Endodermal cell (in vitro differentiated cells): ENCODE data around the gene CERS1. TPM values are rescaled to one million over a fixed set of nuclear protein-coding genes. Genes with fewer than 3 reads are reported as not detected.
A peak's percentile ranks its signal among the peaks of the same experiment; 100 is the strongest.

Experiments used
- DNase-seq: peaks from one replicate; pipeline ENCODE4 v3.0.0-alpha.2; 2017
- H3K27ac ChIP-seq: 2 replicates; pipeline ENCODE4 v1.5.1; 2013; ENCODE audit warnings: mild to moderate bottlenecking, low read depth, low read length, moderate library complexity
- H3K27me3 ChIP-seq: 2 replicates; pipeline ENCODE4 v1.6.1; 2013; ENCODE audit warnings: mild to moderate bottlenecking, low read length, moderate library complexity; ENCODE audit not compliant: insufficient read depth, control insufficient read depth, poor library complexity, severe bottlenecking
- H3K36me3 ChIP-seq: 2 replicates; pipeline ENCODE4 v1.7.0; 2013; ENCODE audit warnings: mild to moderate bottlenecking, low read length, moderate library complexity; ENCODE audit not compliant: control insufficient read depth, insufficient read depth
- H3K4me1 ChIP-seq: one replicate; pipeline ENCODE4 v1.7.0; 2013; ENCODE audit warnings: low read length; ENCODE audit not compliant: control insufficient read depth, insufficient read depth
- H3K4me3 ChIP-seq: 2 replicates; pipeline ENCODE4 v1.5.1; 2013; ENCODE audit warnings: mild to moderate bottlenecking, low read length, moderate library complexity
- H3K9ac ChIP-seq: 2 replicates; pipeline ENCODE4 v1.6.1; 2013; ENCODE audit warnings: mild to moderate bottlenecking, low read length, moderate library complexity; ENCODE audit not compliant: poor library complexity, severe bottlenecking; ENCODE audit errors: extremely low read depth
- H3K9me3 ChIP-seq: 2 replicates; pipeline ENCODE4 v1.6.1; 2013; ENCODE audit warnings: mild to moderate bottlenecking, low read length, moderate library complexity; ENCODE audit not compliant: control insufficient read depth
- H3K27ac Mint-ChIP-seq: 2 replicates; pipeline ENCODE4 v1.8.0; 2020; ENCODE audit warnings: mixed read lengths
- H3K27me3 Mint-ChIP-seq: 2 replicates; pipeline ENCODE4 v1.8.0; 2021; ENCODE audit warnings: mild to moderate bottlenecking, mixed read lengths; ENCODE audit not compliant: insufficient read depth
- H3K36me3 Mint-ChIP-seq: 2 replicates; pipeline ENCODE4 v1.8.0; 2020; ENCODE audit warnings: low read depth, mixed read lengths
- H3K4me1 Mint-ChIP-seq: 2 replicates; pipeline ENCODE4 v1.8.0; 2020; ENCODE audit warnings: mixed read lengths
- H3K4me3 Mint-ChIP-seq: 2 replicates; pipeline ENCODE4 v1.8.0; 2020; ENCODE audit warnings: mild to moderate bottlenecking, moderate library complexity, mixed read lengths
- H3K9me3 Mint-ChIP-seq: 2 replicates; pipeline ENCODE4 v1.8.0; 2020; ENCODE audit warnings: mild to moderate bottlenecking, mixed read lengths
- WGBS, 2 experiments: methylation state at CpG; one replicate each; pipeline versions ENCODE4 v1.1.5 to v1.1.7; 2013; ENCODE audit warnings: missing lambda C conversion rate in 2 of 2, mixed read lengths in 1 of 2; ENCODE audit not compliant: insufficient coverage in 1 of 2, insufficient read length in 1 of 2; 5-methylcytosine and 5-hydroxymethylcytosine counted together
- total RNA-seq, 2 donors: library from RNA; stranded (reverse); fragmentation: NEBNext Ultra II Directional in 1 of 2; extraction: Animal tissue kit (Norgen Biotek cat#: 25700) in 1 of 2; gene quantifications; 2 replicates in 1 of 2; 3 replicates in 1 of 2; pipeline ENCODE4 v1.2.1, GENCODE V29; 2021
- TF ChIP-seq, protein P1 (sequence below): fragments of 200-600 bp; sonication (generic); conservative IDR thresholded peaks from 2 replicates; pipeline ENCODE4 v1.5.0; 2021; ENCODE audit warnings: antibody characterized with exemption, mild to moderate bottlenecking

CERS1 gene
- total RNA-seq, 2 donors from 2014 or later: 16.6 to 25.5 TPM

DNA sequence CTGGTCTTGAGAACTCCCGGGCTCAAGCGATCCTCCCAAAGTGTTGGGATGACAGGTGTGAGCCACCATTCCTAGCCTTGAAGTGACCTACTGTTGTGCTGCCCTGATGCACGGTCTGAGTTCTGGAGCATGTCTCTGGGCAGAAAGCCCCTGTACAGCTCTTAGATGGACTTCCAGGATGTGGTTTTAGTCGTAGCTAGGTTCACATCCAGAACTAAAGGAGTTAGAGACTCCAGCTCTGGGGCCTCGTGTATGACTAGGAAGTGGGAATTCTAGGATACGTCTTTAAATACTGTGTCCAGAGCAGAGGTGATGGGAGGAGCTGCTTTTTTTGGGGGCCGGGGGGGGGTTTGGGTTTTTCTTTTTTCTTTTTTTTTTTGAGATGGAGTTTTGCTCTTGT is 52.0 kb downstream of the CERS1 start:
- DNase-seq: no peak
- Histone ChIP-seq H3K9me3 (no peaks in the 10 kb centered on the region), H3K4me3 (no peak overlapping the region), H3K27ac (no peak overlapping the region), H3K36me3 (peaks cover 21% of the 10 kb centered on the region), H3K9ac (no peak overlapping the region), H3K4me1 (peaks cover 3% of the 10 kb centered on the region), H3K27me3 (no peaks in the 10 kb centered on the region)
- Mint-ChIP-seq H3K9me3 (no peaks in the 10 kb centered on the region), H3K27ac (peak overlapping the region; percentile 68), H3K36me3 (peaks cover 21% of the 10 kb centered on the region), H3K4me3 (no peak overlapping the region), H3K27me3 (no peaks in the 10 kb centered on the region), H3K4me1 (peaks cover 24% of the 10 kb centered on the region)
- TF ChIP-seq, protein P1, sequence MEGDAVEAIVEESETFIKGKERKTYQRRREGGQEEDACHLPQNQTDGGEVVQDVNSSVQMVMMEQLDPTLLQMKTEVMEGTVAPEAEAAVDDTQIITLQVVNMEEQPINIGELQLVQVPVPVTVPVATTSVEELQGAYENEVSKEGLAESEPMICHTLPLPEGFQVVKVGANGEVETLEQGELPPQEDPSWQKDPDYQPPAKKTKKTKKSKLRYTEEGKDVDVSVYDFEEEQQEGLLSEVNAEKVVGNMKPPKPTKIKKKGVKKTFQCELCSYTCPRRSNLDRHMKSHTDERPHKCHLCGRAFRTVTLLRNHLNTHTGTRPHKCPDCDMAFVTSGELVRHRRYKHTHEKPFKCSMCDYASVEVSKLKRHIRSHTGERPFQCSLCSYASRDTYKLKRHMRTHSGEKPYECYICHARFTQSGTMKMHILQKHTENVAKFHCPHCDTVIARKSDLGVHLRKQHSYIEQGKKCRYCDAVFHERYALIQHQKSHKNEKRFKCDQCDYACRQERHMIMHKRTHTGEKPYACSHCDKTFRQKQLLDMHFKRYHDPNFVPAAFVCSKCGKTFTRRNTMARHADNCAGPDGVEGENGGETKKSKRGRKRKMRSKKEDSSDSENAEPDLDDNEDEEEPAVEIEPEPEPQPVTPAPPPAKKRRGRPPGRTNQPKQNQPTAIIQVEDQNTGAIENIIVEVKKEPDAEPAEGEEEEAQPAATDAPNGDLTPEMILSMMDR: no peak
- 91 to 95% methylated on average over 6 to 7 of the region's 7 CpGs for WGBS, 2 experiments

DNA sequence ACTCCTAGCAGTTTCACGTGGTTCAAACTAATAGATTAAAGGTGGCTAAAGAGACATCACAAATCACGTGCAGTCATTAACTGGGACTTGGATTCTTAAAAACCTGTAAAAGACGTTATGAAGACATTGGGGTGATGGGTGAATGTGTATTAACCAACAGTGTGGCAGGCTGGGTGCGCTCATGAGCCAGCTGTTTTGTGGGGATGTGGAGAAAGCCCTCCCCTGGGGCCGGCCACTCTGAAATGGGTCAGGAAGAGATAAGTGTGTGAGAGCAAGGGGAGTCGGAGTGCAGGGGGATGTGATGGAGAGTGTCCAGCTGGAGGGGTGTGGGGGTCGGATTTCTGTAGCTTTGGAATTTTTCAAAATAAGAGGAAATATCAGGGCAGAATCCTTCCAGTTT is 53.8 kb downstream of the CERS1 start:
- H3K9me3 ChIP-seq: no peaks in the 10 kb centered on the region
- H3K4me1 ChIP-seq: peaks cover 3% of the 10 kb centered on the region
- no peak overlapping the region for H3K27ac ChIP-seq
- Mint-ChIP-seq H3K27me3 (no peaks in the 10 kb centered on the region), H3K9me3 (no peaks in the 10 kb centered on the region), H3K27ac (peak overlapping the region; percentile 33), H3K4me1 (peaks cover 24% of the 10 kb centered on the region), H3K4me3 (no peak overlapping the region), H3K36me3 (peaks cover 20% of the 10 kb centered on the region)
- TF ChIP-seq, protein P1: no peak
- no peak overlapping the region for H3K4me3 ChIP-seq
- WGBS, 2 experiments: 87 to 94% methylated on average over 6 to 7 of the region's 7 CpGs
- DNase-seq: no peak
- H3K36me3 ChIP-seq: peaks cover 19% of the 10 kb centered on the region
- H3K27me3 ChIP-seq: no peaks in the 10 kb centered on the region
- no peak overlapping the region for H3K9ac ChIP-seq

DNA sequence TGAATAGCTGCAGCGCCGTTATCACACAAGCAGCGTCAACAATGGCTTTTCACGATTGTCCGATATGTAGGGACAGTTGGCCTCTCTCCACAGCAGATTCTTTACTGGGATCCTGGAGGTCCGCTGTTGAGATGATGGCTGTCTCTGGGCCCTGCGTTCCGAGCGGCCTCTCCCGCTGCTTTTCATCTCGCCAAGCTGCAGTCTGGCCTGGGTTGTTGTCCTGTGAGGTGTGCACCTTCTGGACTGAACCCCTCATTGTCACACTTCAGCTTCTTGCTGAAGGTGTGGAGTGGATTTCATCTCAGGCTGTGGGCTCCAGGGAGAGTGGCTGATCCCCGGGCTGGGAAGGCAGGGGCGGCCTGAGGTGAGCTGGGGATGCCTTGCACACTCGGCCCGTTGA is 54.6 kb downstream of the CERS1 start:
- Histone ChIP-seq H3K9me3 (no peaks in the 10 kb centered on the region), H3K27ac (peak overlapping the region; percentile 1), H3K4me3 (no peak overlapping the region), H3K9ac (no peak overlapping the region), H3K4me1 (peaks cover 3% of the 10 kb centered on the region), H3K27me3 (no peaks in the 10 kb centered on the region), H3K36me3 (peaks cover 25% of the 10 kb centered on the region)
- TF ChIP-seq, protein P1: no peak
- H3K9me3 Mint-ChIP-seq: no peaks in the 10 kb centered on the region
- no peak overlapping the region for H3K4me3 Mint-ChIP-seq
- no peak overlapping the region for H3K27ac Mint-ChIP-seq
- WGBS, 2 experiments: 92 to 100% methylated on average over 8 to 15 of the region's 15 CpGs
- DNase-seq: no peak
- peaks cover 22% of the 10 kb centered on the region for H3K4me1 Mint-ChIP-seq
- no peaks in the 10 kb centered on the region for H3K27me3 Mint-ChIP-seq
- peaks cover 22% of the 10 kb centered on the region for H3K36me3 Mint-ChIP-seq
